ENCODE measurements around the gene SOCS1.

The SOCS1 gene

DNA sequence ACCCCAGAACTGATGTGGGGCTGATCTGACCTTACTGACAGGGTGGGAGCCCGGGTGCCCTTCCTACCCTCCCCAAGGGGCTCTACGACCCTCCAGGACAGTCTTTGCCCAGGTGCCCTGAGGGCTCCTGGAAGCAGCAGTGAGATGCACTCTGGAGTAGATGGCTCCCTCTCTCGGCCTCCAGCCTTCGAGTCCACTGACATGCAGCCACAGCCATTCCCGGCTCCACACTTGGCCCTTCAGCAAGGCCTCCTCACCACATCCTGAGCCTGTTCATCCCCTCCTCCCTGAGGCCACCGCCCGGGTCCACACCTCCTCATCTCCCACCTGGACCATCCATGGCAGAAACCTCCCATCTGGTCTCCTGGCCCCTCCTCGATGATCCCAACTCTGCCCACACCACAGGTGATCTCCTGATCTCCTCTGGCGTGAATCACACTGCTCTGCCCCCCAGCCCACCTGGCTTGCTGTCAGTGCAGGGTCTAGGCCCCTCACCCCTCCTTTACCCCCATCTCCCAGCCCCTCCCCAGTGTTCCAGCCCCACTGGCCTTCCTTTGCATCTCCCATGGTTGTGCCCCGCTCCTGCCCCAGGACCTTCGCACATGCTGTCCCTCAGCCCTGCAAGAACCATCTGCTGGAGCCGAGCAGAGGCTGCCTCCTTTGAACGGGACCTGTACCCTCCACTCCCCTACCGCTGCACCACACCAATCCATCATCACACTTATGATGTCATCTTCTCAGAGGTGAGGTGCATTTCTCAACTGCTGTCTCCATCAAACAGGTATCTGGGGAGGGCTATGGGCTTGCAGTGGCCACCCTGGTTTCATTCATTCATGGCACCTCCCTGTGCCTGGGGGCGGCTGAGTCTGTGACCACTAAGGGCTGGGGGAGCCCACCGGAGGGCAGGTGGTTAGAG, 44.7 kb downstream of the SOCS1 start:
- Histone ChIP-seq H4K20me1 (ENCODE audit: insufficient read depth, low read length, poor library complexity, severe bottlenecking) (no peaks in the 10 kb centered on the region), H3K4me2 (ENCODE audit: low read depth, low read length, poor library complexity, severe bottlenecking) (no peak overlapping the region), H3F3A (ENCODE audit: low read depth) (no peaks in the 10 kb centered on the region), H3K4me1 (ENCODE audit: insufficient read depth, low read length, poor library complexity, severe bottlenecking) (no peaks in the 10 kb centered on the region), H3K79me2 (ENCODE audit: insufficient read depth, low read length) (no peaks in the 10 kb centered on the region), H3K27me3 (ENCODE audit: insufficient read depth, low read length, poor library complexity, severe bottlenecking) (no peaks in the 10 kb centered on the region), H3K9me3 (ENCODE audit: insufficient read depth, low read depth, low read length) (no peaks in the 10 kb centered on the region), H3K36me3 (ENCODE audit: insufficient read depth, low read length) (no peaks in the 10 kb centered on the region), H3K9ac (ENCODE audit: low read depth, low read length, poor library complexity, severe bottlenecking) (no peak overlapping the region), H3K9me2 (replicated peaks; ENCODE audit: low read depth, low read length) (no peaks in the 10 kb centered on the region), H2AFZ (ENCODE audit: low read length) (no peak overlapping the region), H3K4me3 (ENCODE audit: low read length, poor library complexity, severe bottlenecking) (no peak overlapping the region)
- TF ChIP-seq CTCF (conservative IDR thresholded peaks at IDR 0.05; ENCODE audit: low read length) (no peak), EZH2phosphoT487 (IDR thresholded peaks at IDR 0.05; ENCODE audit: borderline replicate concordance) (no peak)

- H3K27me3 ChIP-seq (ENCODE audit: insufficient read depth, low read length, poor library complexity, severe bottlenecking) = no peaks in the 10 kb centered on the region
- no peaks in the 10 kb centered on the region for H3K9me3 ChIP-seq (ENCODE audit: insufficient read depth, low read depth, low read length)
- H3K4me3 ChIP-seq (ENCODE audit: low read length, poor library complexity, severe bottlenecking) = no peak overlapping the region
- no peak overlapping the region for H3K9ac ChIP-seq (ENCODE audit: low read depth, low read length, poor library complexity, severe bottlenecking)
- no peaks in the 10 kb centered on the region for H3K79me2 ChIP-seq (ENCODE audit: insufficient read depth, low read length)
- no peaks in the 10 kb centered on the region for H3K9me2 ChIP-seq (replicated peaks; ENCODE audit: low read depth, low read length)
- H2AFZ ChIP-seq (ENCODE audit: low read length) = no peak overlapping the region
- no peaks in the 10 kb centered on the region for H3K36me3 ChIP-seq (ENCODE audit: insufficient read depth, low read length)
- TF ChIP-seq EZH2phosphoT487 (IDR thresholded peaks at IDR 0.05; ENCODE audit: borderline replicate concordance) (no peak), CTCF (conservative IDR thresholded peaks at IDR 0.05; ENCODE audit: low read length) (no peak)
- no peaks in the 10 kb centered on the region for H3F3A ChIP-seq (ENCODE audit: low read depth)
- no peaks in the 10 kb centered on the region for H3K4me1 ChIP-seq (ENCODE audit: insufficient read depth, low read length, poor library complexity, severe bottlenecking)
- no peaks in the 10 kb centered on the region for H4K20me1 ChIP-seq (ENCODE audit: insufficient read depth, low read length, poor library complexity, severe bottlenecking)
- no peak overlapping the region for H3K4me2 ChIP-seq (ENCODE audit: low read depth, low read length, poor library complexity, severe bottlenecking)
Observed at GRCh38 chr16:11210260-11210659, 45.7 kb downstream of the SOCS1 start.

- Histone ChIP-seq H3K9me2 (replicated peaks; ENCODE audit: low read depth, low read length) (no peaks in the 10 kb centered on the region), H3K9me3 (ENCODE audit: insufficient read depth, low read depth, low read length) (no peaks in the 10 kb centered on the region), H2AFZ (ENCODE audit: low read length) (no peak overlapping the region), H3K27me3 (ENCODE audit: insufficient read depth, low read length, poor library complexity, severe bottlenecking) (no peaks in the 10 kb centered on the region), H3K36me3 (ENCODE audit: insufficient read depth, low read length) (no peaks in the 10 kb centered on the region), H3F3A (ENCODE audit: low read depth) (no peaks in the 10 kb centered on the region), H3K79me2 (ENCODE audit: insufficient read depth, low read length) (no peaks in the 10 kb centered on the region), H3K4me3 (ENCODE audit: low read length, poor library complexity, severe bottlenecking) (no peak overlapping the region), H3K9ac (ENCODE audit: low read depth, low read length, poor library complexity, severe bottlenecking) (no peak overlapping the region), H4K20me1 (ENCODE audit: insufficient read depth, low read length, poor library complexity, severe bottlenecking) (no peaks in the 10 kb centered on the region), H3K4me1 (ENCODE audit: insufficient read depth, low read length, poor library complexity, severe bottlenecking) (no peaks in the 10 kb centered on the region), H3K4me2 (ENCODE audit: low read depth, low read length, poor library complexity, severe bottlenecking) (no peak overlapping the region)
- no peak for TF ChIP-seq CTCF (conservative IDR thresholded peaks at IDR 0.05; ENCODE audit: low read length)
- TF ChIP-seq EZH2phosphoT487 (IDR thresholded peaks at IDR 0.05; ENCODE audit: borderline replicate concordance) = no peak
Observed at GRCh38 chr16:11208916-11209665, 46.9 kb downstream of the SOCS1 start.

All from Loucy (cell line).